ENCODE results near the gene TBK1.

DNA sequence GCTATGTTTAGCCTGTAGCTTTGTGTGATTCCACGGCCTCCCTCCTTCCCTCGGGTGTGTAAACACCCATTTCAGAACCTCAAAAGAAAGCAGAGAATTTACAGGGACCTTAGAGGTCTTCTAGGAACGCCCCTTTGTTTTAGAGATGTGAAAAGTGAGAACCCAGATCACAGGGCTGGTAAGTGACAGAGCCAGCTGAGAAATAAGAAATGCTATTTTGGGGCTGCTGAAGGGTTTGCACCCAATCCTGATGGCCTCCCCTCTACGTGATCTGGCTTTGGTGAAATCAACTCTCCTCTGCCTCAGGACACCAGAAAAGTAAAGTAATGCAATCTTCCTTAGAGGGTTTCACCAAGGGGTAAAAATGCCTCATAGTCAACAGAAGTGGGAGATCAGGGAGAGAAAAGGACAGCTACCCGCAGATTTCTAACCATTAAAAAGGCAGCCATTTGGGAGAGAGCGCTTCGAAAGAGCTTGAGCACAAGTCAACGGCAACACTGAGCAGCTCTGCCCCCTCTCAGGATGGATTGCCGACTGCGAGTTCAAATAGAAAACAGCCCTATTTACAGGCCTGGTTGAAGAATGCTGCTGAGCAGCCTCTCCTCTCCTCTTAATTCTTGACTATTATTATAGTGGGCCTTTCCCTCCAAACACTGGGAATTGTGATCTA is 79.9 kb downstream of the TBK1 start:
- TF ChIP-seq, protein P1, sequence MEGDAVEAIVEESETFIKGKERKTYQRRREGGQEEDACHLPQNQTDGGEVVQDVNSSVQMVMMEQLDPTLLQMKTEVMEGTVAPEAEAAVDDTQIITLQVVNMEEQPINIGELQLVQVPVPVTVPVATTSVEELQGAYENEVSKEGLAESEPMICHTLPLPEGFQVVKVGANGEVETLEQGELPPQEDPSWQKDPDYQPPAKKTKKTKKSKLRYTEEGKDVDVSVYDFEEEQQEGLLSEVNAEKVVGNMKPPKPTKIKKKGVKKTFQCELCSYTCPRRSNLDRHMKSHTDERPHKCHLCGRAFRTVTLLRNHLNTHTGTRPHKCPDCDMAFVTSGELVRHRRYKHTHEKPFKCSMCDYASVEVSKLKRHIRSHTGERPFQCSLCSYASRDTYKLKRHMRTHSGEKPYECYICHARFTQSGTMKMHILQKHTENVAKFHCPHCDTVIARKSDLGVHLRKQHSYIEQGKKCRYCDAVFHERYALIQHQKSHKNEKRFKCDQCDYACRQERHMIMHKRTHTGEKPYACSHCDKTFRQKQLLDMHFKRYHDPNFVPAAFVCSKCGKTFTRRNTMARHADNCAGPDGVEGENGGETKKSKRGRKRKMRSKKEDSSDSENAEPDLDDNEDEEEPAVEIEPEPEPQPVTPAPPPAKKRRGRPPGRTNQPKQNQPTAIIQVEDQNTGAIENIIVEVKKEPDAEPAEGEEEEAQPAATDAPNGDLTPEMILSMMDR (IDR thresholded peaks at IDR 0.05): no peak
- TF ChIP-seq POLR2A (IDR thresholded peaks at IDR 0.05): no peak

Data from Peyer's patch (tissue), 4 donors.